GM19238 (cell line): ENCODE measurements around the gene ANO6.
"Not testable (repeated sequence)": the region's sequence is repeated elsewhere in the genome, so short reads cannot be mapped to it uniquely, and the experiment has no call there.

ENCODE experiments used
- DNase-seq: peaks from one replicate; pipeline ENCODE4 v3.0.0; 2011; ENCODE audit warnings: low spot score; ENCODE audit not compliant: insufficient read length

ANO6 gene

GRCh38 chr12:45309836-45310626 lies 94.1 kb downstream of the ANO6 start:
- DNase-seq, result no peak

GRCh38 chr12:45310627-45310968 lies 94.7 kb downstream of the ANO6 start:
- DNase-seq, result no peak

GRCh38 chr12:45312012-45312411 lies 96.1 kb downstream of the ANO6 start:
- no peak for DNase-seq

- no peak for DNase-seq
Observed at GRCh38 chr12:45314770-45315169, 98.9 kb downstream of the ANO6 start.

- DNase-seq, result no peak
Observed at GRCh38 chr12:45315462-45315861, 99.6 kb downstream of the ANO6 start.

GRCh38 chr12:45317261-45317660 lies 101.4 kb downstream of the ANO6 start:
- DNase-seq, result not testable (repeated sequence)

GRCh38 chr12:45322810-45323209 lies 106.9 kb downstream of the ANO6 start:
- DNase-seq, result no peak

GRCh38 chr12:45324391-45324790 lies 108.5 kb downstream of the ANO6 start:
- DNase-seq, result no peak

- DNase-seq, result no peak
Observed at GRCh38 chr12:45326358-45326975, 110.6 kb downstream of the ANO6 start.

- DNase-seq, result no peak
Observed at GRCh38 chr12:45327823-45328383, 112.0 kb downstream of the ANO6 start.

GRCh38 chr12:45329238-45329637 lies 113.3 kb downstream of the ANO6 start:
- DNase-seq, result no peak

GRCh38 chr12:45329702-45330101 lies 113.8 kb downstream of the ANO6 start:
- no peak for DNase-seq

GRCh38 chr12:45331552-45331951 lies 115.7 kb downstream of the ANO6 start:
- DNase-seq, result no peak

GRCh38 chr12:45334396-45334795 lies 118.5 kb downstream of the ANO6 start:
- DNase-seq, result no peak

- DNase-seq, result no peak
Observed at GRCh38 chr12:45336331-45336730, 120.4 kb downstream of the ANO6 start.

GRCh38 chr12:45336762-45337596 lies 121.1 kb downstream of the ANO6 start:
- no peak for DNase-seq

- no peak for DNase-seq
Observed at GRCh38 chr12:45337835-45338234, 121.9 kb downstream of the ANO6 start.

GRCh38 chr12:45338272-45338671 lies 122.4 kb downstream of the ANO6 start:
- DNase-seq, result no peak

GRCh38 chr12:45339035-45339434 lies 123.1 kb downstream of the ANO6 start:
- no peak for DNase-seq

GRCh38 chr12:45342171-45342570 lies 126.3 kb downstream of the ANO6 start:
- DNase-seq, result no peak

GRCh38 chr12:45342848-45343247 lies 127.0 kb downstream of the ANO6 start:
- no peak for DNase-seq
